ENCODE results near the gene PTPN20. TPM values are rescaled to one million over a fixed set of nuclear protein-coding genes. Genes with fewer than 3 reads are reported as not detected.
A peak's percentile ranks its signal among the peaks of the same experiment; 100 is the strongest.

The PTPN20 gene
- total RNA-seq, 1 donor from 2014 or later, result not detected

- Histone ChIP-seq H3K27me3 (no peaks in the 10 kb centered on the region), H3K4me1 (no peaks in the 10 kb centered on the region), H3K9me3 (no peaks in the 10 kb centered on the region), H3K27ac (no peak overlapping the region), H3K4me3 (no peak overlapping the region), H3K36me3 (no peaks in the 10 kb centered on the region)
- intact Hi-C loops (cut with DNase I), result loop anchor here (2.0 kb wide), 1 partner anchor 22 kb away; no protein-coding TSS in a partner anchor
- DNase-seq (ENCODE audit: low spot score in 2 of 2), result no peak
- no peak for TF ChIP-seq CTCF (IDR thresholded peaks at IDR 0.05)
These were observed 114.0 kb downstream of the PTPN20 start for GRCh38 chr10:47025253-47025539.

DNA sequence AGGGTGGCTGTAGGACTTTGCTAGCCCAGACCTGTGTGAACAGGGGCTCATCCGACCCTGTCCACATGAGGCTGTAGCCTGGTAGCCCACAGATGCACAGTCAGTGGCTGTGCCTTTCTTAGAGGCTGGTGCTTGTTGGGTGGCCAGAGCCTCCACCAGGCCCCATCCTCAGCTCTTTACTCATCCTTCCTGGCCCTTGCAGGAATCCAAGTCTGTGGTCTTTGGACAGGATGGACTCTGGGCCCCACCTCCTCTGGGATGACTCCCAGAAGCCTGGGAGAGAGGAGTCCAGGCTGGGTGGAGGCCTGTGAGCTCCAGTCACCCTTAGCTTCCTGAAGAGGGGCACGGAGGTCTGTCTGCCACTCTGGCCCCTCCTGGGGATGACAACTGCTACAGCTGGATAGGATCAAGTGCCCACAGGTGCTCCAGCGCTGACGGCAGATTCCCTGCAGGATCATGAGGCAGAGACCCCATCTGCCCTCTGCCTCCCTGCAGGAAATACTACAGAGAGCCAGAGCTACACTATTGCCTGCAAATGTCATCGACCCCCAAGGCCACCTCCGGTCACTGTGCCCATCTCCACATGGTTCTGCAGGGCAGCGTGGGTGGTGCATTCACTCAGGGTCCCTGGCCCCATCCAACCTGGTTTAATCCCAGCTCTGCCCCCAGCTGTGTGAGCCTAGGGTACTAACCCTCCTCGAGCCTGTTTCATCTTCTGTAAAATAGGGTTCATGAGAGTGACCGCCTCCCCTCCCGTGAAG is 114.5 kb downstream of the PTPN20 start:
- Histone ChIP-seq H3K4me3 (no peak overlapping the region), H3K36me3 (no peaks in the 10 kb centered on the region), H3K27ac (no peak overlapping the region), H3K4me1 (no peaks in the 10 kb centered on the region), H3K27me3 (no peaks in the 10 kb centered on the region), H3K9me3 (no peaks in the 10 kb centered on the region)
- no peak for TF ChIP-seq CTCF (IDR thresholded peaks at IDR 0.05)
- intact Hi-C loops (cut with DNase I), result loop anchor here (2.0 kb wide), 1 partner anchor 21 kb away; no protein-coding TSS in a partner anchor
- DNase-seq (ENCODE audit: low spot score in 2 of 2), result peak in 1 of 2 donors; percentile 61

GRCh38 chr10:47026301-47027107 is 115.3 kb downstream of the PTPN20 start:
- Histone ChIP-seq H3K4me3 (no peak overlapping the region), H3K4me1 (no peaks in the 10 kb centered on the region), H3K27me3 (no peaks in the 10 kb centered on the region), H3K36me3 (no peaks in the 10 kb centered on the region), H3K9me3 (no peaks in the 10 kb centered on the region), H3K27ac (no peak overlapping the region)
- intact Hi-C loops (cut with DNase I), result no loop called here
- no peak for DNase-seq (ENCODE audit: low spot score in 2 of 2)
- no peak for TF ChIP-seq CTCF (IDR thresholded peaks at IDR 0.05)

DNA sequence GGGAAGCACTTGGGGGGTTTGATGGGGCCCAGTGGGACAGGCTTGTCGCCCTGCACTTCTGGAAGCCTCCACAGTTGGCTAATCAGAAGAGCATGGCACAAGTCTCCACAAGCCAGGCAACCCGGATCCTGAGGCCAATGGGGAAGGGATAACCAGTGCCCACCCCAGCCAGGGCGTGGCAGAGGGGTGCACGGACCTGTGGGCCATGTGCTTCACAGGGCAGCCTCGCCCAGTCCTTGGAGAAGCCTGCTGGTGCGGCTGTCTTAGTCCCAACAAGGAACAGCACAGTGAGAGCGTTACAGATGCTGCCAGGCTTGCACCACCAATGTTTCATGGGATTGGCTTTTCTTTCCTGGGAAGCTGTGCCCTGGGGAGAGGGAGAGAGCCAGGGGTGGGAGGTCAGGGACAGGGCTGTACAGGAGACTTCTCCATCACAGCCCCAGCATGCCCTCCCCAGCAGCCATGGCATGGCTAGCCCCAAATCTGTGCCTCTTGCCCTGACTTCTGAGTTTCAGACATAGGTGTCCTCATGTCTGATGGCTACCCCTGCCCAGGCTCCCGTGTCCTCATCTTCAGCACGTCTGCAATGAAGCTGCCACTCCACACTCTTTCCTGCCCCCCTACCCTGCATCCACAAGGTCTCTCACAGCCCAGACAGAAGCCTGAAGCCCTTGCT is 116.0 kb downstream of the PTPN20 start:
- H3K4me3 ChIP-seq, result no peak overlapping the region
- no peaks in the 10 kb centered on the region for H3K36me3 ChIP-seq
- intact Hi-C loops (cut with DNase I), result no loop called here
- no peaks in the 10 kb centered on the region for H3K27me3 ChIP-seq
- no peak overlapping the region for H3K27ac ChIP-seq
- no peak for TF ChIP-seq CTCF (IDR thresholded peaks at IDR 0.05)
- peak in 1 of 2 donors; percentile 52 for DNase-seq (ENCODE audit: low spot score in 2 of 2)
- H3K9me3 ChIP-seq, result no peaks in the 10 kb centered on the region
- H3K4me1 ChIP-seq, result no peaks in the 10 kb centered on the region

- peak in 1 of 2 donors; percentile 53 for DNase-seq (ENCODE audit: low spot score in 2 of 2)
- Histone ChIP-seq H3K36me3 (no peaks in the 10 kb centered on the region), H3K27ac (no peak overlapping the region), H3K9me3 (no peaks in the 10 kb centered on the region), H3K4me1 (no peaks in the 10 kb centered on the region), H3K27me3 (no peaks in the 10 kb centered on the region), H3K4me3 (no peak overlapping the region)
- no peak for TF ChIP-seq CTCF (IDR thresholded peaks at IDR 0.05)
- intact Hi-C loops (cut with DNase I), result no loop called here
These were observed 116.6 kb downstream of the PTPN20 start for GRCh38 chr10:47027784-47028260.

All from ascending aorta (tissue), 2 donors.